Measurements from ENCODE around the gene MX2. TPM values are rescaled to one million over a fixed set of nuclear protein-coding genes. Genes with fewer than 3 reads are reported as not detected.
A peak's percentile ranks its signal among the peaks of the same experiment; 100 is the strongest.
"Not testable (repeated sequence)": the region's sequence is repeated elsewhere in the genome, so short reads cannot be mapped to it uniquely, and the experiment has no call there.

Gene MX2
- total RNA-seq, 1 donor from 2014 or later: 5.0 TPM

DNA sequence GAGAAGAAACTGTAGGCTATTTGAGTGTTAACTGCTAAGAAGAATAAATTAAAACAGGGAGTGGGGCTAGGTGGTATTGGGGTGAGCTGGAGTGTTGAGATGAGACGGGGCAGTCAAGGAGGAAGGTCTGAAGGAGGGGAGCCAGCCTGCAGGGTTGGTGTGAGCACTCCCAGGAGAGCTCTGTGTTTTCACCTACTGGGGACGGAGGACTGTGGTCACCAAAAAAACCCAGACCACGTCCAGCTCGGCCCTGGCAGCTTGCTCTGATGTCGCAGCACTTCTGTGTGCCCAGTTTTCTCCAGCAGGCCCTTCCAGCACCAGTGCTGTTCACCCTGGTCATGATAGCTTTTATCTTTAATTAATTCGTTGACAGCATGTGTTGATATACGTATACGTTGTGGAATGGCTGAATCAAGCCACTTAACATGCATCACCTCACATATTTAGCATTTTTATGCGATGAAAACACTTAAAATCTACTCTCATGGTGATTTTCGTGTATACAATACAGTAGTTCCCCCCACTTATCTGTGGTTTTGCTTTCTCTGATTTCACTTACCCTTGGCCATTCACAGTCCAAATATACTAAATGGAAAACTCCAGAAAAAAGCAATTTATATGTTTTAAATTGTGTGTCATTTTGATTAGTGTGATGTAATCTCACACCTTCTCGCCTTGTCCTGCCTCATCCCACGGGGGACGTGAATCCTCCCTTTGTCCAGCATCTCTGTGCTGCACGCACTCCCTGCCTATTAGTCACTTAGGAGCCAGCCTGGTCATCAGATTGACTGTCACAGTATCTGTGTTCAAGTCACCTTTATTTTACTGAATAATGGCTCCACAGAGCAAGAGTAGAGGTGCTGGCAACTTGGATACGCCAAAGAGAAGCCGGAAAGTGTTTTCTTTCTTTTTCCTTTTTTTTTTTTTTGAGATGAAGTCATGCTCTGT, 32.9 kb upstream of the MX2 start:
- DNase-seq (ENCODE audit: low spot score): no peak
- intact Hi-C loops (cut with DNase I): no loop called here

GRCh38 chr21:41333752-41334151, 28.1 kb upstream of the MX2 start:
- intact Hi-C loops (cut with DNase I): no loop called here
- DNase-seq (ENCODE audit: low spot score): no peak

DNA sequence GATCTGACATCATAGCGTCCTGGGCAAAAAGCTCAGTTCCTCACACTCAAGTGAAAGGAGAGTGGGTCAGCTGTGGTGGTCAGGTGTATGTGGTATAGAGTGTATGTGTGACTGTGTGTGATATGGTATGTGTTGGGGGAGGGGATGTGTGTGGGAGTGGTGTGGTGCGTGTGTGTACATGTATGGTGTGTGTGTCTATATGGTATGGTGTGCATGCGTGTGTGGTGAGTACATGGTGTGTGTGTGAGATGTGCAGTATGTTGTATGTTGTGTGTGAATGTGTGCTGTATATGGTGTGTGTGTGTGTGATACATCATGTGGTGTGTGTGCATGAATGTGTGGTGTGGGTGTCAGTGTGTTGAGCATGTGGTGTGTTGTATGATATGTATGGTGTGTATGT, 24.3 kb upstream of the MX2 start:
- intact Hi-C loops (cut with DNase I): no loop called here
- DNase-seq (ENCODE audit: low spot score): peak; percentile 53

DNA sequence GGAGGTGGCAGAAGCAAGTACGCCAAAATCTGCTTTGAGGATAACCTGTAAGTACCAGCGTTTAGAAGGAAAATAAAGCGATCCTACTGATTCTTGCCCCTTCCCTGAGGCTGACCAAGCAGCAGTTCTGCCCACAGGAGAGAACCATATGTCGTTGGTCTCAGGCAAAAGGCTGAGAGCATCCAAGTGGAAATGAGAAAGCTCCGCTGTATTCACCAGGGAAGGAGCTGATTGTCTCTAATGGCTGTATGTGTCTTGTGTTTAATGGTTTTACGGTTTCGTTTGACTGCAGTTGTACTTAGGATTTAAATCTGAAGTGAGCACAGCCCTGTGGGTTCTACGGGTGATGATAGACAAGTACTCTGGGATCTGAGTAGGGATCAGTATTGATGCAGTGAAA, 23.4 kb upstream of the MX2 start:
- intact Hi-C loops (cut with DNase I): no loop called here
- no peak for DNase-seq (ENCODE audit: low spot score)

- no peak for DNase-seq (ENCODE audit: low spot score)
- intact Hi-C loops (cut with DNase I): no loop called here
These were observed 19.8 kb upstream of the MX2 start for GRCh38 chr21:41342035-41342434.

DNA sequence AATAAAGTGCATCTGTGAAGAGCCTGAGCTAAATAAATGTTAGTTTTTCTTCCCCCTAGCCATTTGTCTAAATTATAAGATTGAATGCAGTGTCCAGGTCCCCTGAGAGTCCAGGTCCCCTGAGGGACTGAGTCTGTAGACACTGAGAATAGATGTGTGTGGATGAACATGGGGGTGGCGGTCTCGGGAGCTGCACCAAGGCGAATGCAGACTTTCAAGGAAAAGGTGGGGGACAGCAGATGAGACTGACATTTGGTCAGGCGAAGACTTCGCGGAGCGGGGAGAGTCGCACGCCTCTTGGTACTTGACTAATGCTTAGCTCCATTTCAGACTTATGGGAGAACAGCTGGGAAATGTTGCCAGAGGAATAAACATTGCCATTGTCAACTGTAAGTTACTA, 17.7 kb upstream of the MX2 start:
- peak; percentile 72 for DNase-seq (ENCODE audit: low spot score)
- intact Hi-C loops (cut with DNase I): no loop called here

GRCh38 chr21:41345356-41345755, 16.5 kb upstream of the MX2 start:
- DNase-seq (ENCODE audit: low spot score): no peak
- intact Hi-C loops (cut with DNase I): no loop called here

GRCh38 chr21:41345934-41346685, 15.7 kb upstream of the MX2 start:
- intact Hi-C loops (cut with DNase I): no loop called here
- peak; percentile 39 for DNase-seq (ENCODE audit: low spot score)

- intact Hi-C loops (cut with DNase I): no loop called here
- DNase-seq (ENCODE audit: low spot score): peak; percentile 20
These were observed 15.1 kb upstream of the MX2 start for GRCh38 chr21:41346758-41347157.

GRCh38 chr21:41348434-41348833, 13.4 kb upstream of the MX2 start:
- DNase-seq (ENCODE audit: low spot score): no peak
- intact Hi-C loops (cut with DNase I): no loop called here

GRCh38 chr21:41349126-41349525, 12.7 kb upstream of the MX2 start:
- intact Hi-C loops (cut with DNase I): no loop called here
- no peak for DNase-seq (ENCODE audit: low spot score)

GRCh38 chr21:41349619-41350390, 12.0 kb upstream of the MX2 start:
- DNase-seq (ENCODE audit: low spot score): peak; percentile 57
- intact Hi-C loops (cut with DNase I): no loop called here

DNA sequence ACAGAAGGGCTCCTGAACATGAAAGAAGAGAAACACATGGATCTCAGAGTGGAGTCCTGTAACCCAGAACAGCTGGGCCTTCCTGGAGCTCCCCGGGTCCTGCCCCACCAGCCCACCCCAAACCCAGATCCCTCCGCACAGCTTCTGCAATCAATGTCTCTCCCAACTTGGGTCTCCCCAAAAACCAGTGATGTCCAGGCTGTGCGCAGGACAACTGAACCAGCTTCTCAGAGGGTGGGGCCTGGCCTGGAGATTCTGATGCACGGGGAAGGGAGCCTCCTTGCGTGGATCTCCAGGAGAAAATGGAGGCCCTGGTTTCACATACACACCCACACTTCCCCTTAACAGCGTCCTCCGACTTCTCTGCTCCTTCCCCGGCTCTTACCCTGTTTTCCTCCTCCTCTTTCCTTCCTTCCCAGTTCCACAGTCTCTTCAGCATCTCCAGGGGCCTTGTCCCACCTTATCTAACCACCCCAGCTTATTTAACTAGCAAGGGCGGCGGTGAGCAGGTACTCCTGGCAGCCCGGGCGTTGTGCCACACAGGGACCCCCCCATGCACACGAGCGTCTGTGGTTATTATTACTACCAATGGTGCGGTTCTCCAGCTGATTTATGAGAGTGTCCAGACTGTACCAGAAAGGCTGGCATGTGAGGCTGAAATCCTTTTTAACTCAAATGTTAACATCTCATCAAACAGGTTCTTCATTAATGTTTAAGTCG, 11.2 kb upstream of the MX2 start:
- intact Hi-C loops (cut with DNase I): no loop called here
- no peak for DNase-seq (ENCODE audit: low spot score)

DNA sequence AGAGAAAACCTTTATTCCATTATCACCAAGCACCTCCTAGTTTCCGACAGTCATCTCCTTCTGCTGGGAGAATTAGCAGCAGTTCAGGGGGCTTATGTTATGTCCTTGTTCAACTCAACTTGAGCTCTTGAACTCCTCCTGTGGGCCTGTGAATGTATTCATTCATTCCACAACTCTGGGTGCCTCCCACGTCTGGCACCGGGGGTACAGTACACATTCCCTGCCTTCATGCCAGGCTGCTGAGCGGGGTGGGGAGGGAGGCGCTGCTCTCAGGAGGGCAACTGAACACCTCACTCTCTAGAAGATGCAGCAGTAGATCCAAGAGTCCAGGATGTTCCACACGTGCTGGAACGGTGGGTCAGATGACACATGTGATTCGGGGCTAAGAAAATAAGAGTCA, 4.3 kb upstream of the MX2 start:
- peak; percentile 60 for DNase-seq (ENCODE audit: low spot score)
- intact Hi-C loops (cut with DNase I): no loop called here

GRCh38 chr21:41358193-41359166, 3.3 kb upstream of the MX2 start:
- intact Hi-C loops (cut with DNase I): no loop called here

GRCh38 chr21:41359286-41359685, 2.5 kb upstream of the MX2 start:
- intact Hi-C loops (cut with DNase I): no loop called here
- no peak for DNase-seq (ENCODE audit: low spot score)

More at GRCh38 chr21:41358193-41359166, 3.3 kb upstream of the MX2 start:
- peak; percentile 71 for DNase-seq (ENCODE audit: low spot score)

GRCh38 chr21:41359754-41360071, 2.1 kb upstream of the MX2 start:
- DNase-seq (ENCODE audit: low spot score): not testable (repeated sequence)
- intact Hi-C loops (cut with DNase I): loop anchor here (5.0 kb wide), 2 partner anchors 63 to 77 kb away; no protein-coding TSS in a partner anchor

All from cardiac septum (tissue), 1 donor.